IMR-90 (cell line): ENCODE results near the gene EPHB6. TPM values are rescaled to one million over a fixed set of nuclear protein-coding genes. Genes with fewer than 3 reads are reported as not detected.

ENCODE experiments used
- ATAC-seq: fragments of 200-7000 bp; cut with Tn5 transposase; 2 replicates; pipeline ENCODE4 v1.9.1; 2020; ENCODE audit warnings: low read depth, mild to moderate bottlenecking, moderate library complexity
- BruUV-seq: library from RNA; stranded (reverse); fragments of 400-500 nt; replicated peaks from 2 replicates; lab custom pipeline; 2021; lab: Mats Ljungman, UMichigan
- CTCF ChIA-PET: fragments of 300-600 bp; formaldehyde crosslinking; extraction: SDS; loops from one replicate; lab custom pipeline; 2021; ENCODE audit warnings: antibody characterized with exemption; lab: Yijun Ruan, JAX
- POLR2A ChIA-PET: fragments of 300-600 bp; sonication (Branson Sonifier 250); formaldehyde crosslinking; loops from one replicate; lab custom pipeline; 2022; ENCODE audit warnings: antibody characterized with exemption; ENCODE audit not compliant: unreplicated experiment; lab: Charles Lee
- DNase-seq: peaks from one replicate; pipeline ENCODE4 v3.0.0; 2013
- H2AFZ ChIP-seq: replicated peaks from 2 replicates; pipeline ENCODE3; 2013; ENCODE audit warnings: low read length, mild to moderate bottlenecking; ENCODE audit not compliant: poor library complexity
- H2AK5ac ChIP-seq: 2 replicates; pipeline ENCODE4 v1.6.1; 2013; ENCODE audit warnings: low read depth, low read length, inconsistent platforms
- H2AK9ac ChIP-seq: replicated peaks from 2 replicates; pipeline ENCODE3; 2013; ENCODE audit warnings: mild to moderate bottlenecking, low read depth, low read length, moderate library complexity; ENCODE audit not compliant: poor library complexity
- H2BK120ac ChIP-seq: 2 replicates; pipeline ENCODE4 v1.6.1; 2013; ENCODE audit warnings: low read depth, low read length, inconsistent platforms
- H2BK15ac ChIP-seq: 3 replicates; pipeline ENCODE4 v1.6.1; 2013; ENCODE audit warnings: low read depth, low read length, inconsistent platforms
- H2BK20ac ChIP-seq: 2 replicates; pipeline ENCODE4 v1.6.1; 2013; ENCODE audit warnings: low read depth, mild to moderate bottlenecking, inconsistent platforms, low read length, moderate library complexity
- H2BK5ac ChIP-seq: 2 replicates; pipeline ENCODE4 v1.6.1; 2013; ENCODE audit warnings: mild to moderate bottlenecking, low read depth, low read length, inconsistent platforms; ENCODE audit not compliant: poor library complexity, severe bottlenecking
- H3K14ac ChIP-seq: replicated peaks from 2 replicates; pipeline ENCODE4 v1.6.1; 2013; ENCODE audit warnings: low read depth, low read length, inconsistent platforms
- H3K18ac ChIP-seq: 2 replicates; pipeline ENCODE4 v1.6.1; 2013; ENCODE audit warnings: low read depth, low read length, control low read depth
- H3K23ac ChIP-seq: 2 replicates; pipeline ENCODE4 v1.6.1; 2013; ENCODE audit warnings: low read depth, low read length, inconsistent platforms
- H3K27ac ChIP-seq: 2 replicates; pipeline ENCODE4 v1.5.1; 2013; ENCODE audit warnings: mild to moderate bottlenecking, control low read depth, low read length; ENCODE audit not compliant: insufficient read depth
- H3K27me3 ChIP-seq: 2 replicates; pipeline ENCODE4 v1.6.1; 2013; ENCODE audit warnings: low read length; ENCODE audit not compliant: control insufficient read depth, insufficient read depth
- H3K36me3 ChIP-seq: 2 replicates; pipeline ENCODE4 v1.6.1; 2013; ENCODE audit warnings: low read length, mixed read lengths; ENCODE audit not compliant: control insufficient read depth, insufficient read depth
- H3K4ac ChIP-seq: 2 replicates; pipeline ENCODE4 v1.6.1; 2013; ENCODE audit warnings: low read depth, low read length, inconsistent platforms
- H3K4me1 ChIP-seq: 2 replicates; pipeline ENCODE4 v1.6.1; 2013; ENCODE audit warnings: low read length, mixed read lengths; ENCODE audit not compliant: control insufficient read depth, insufficient read depth
- H3K4me2 ChIP-seq: 2 replicates; pipeline ENCODE4 v1.6.1; 2013; ENCODE audit warnings: low read depth, mild to moderate bottlenecking, control low read depth, low read length, moderate library complexity
- H3K4me3 ChIP-seq: 2 replicates; pipeline ENCODE4 v1.5.1; 2013; ENCODE audit warnings: low read depth, mild to moderate bottlenecking, control low read depth, low read length, moderate library complexity; ENCODE audit not compliant: insufficient read depth
- H3K56ac ChIP-seq: 2 replicates; pipeline ENCODE4 v1.6.1; 2013; ENCODE audit warnings: low read length, inconsistent platforms; ENCODE audit not compliant: insufficient read depth; ENCODE audit errors: extremely low read depth
- H3K79me1 ChIP-seq, 2 experiments: 2 replicates each; pipeline ENCODE4 v1.6.1; 2013; ENCODE audit warnings: low read length in 2 of 2, inconsistent platforms in 1 of 2, low read depth in 1 of 2
- H3K9ac ChIP-seq: 2 replicates; pipeline ENCODE4 v1.6.1; 2013; ENCODE audit warnings: low read depth, low read length, control low read depth
- H3K9me1 ChIP-seq: 2 replicates; pipeline ENCODE4 v1.6.1; 2013; ENCODE audit warnings: low read length, inconsistent platforms; ENCODE audit not compliant: insufficient read depth
- H3K9me3 ChIP-seq: 2 replicates; pipeline ENCODE4 v1.6.1; 2013; ENCODE audit warnings: low read length; ENCODE audit not compliant: control insufficient read depth, insufficient read depth
- H4K20me1 ChIP-seq: 2 replicates; pipeline ENCODE4 v1.6.1; 2013; ENCODE audit warnings: low read length, inconsistent platforms; ENCODE audit not compliant: insufficient read depth
- H4K5ac ChIP-seq: 2 replicates; pipeline ENCODE4 v1.6.1; 2013; ENCODE audit warnings: mild to moderate bottlenecking, low read depth, low read length, control low read depth
- H4K8ac ChIP-seq, 2 experiments: 2 replicates each; pipeline ENCODE4 v1.6.1; 2013; ENCODE audit warnings: low read depth in 2 of 2, low read length in 2 of 2, control low read depth in 1 of 2, inconsistent platforms in 1 of 2
- H4K91ac ChIP-seq: 2 replicates; pipeline ENCODE4 v1.6.1; 2013; ENCODE audit warnings: low read depth, low read length, inconsistent platforms; ENCODE audit not compliant: insufficient read depth
- BHLHE40 ChIP-seq: fragments of 150-350 bp; IDR thresholded peaks from 2 replicates; pipeline ENCODE4 v1.6.1; 2016; ENCODE audit warnings: mild to moderate bottlenecking, low read depth, low read length
- CEBPB ChIP-seq: IDR thresholded peaks from 2 replicates; pipeline ENCODE4 v1.6.1; 2012; ENCODE audit warnings: low read depth, low read length, improper control_type of control experiment
- CHD1 ChIP-seq: IDR thresholded peaks from 2 replicates; pipeline ENCODE4 v1.6.1; 2012; ENCODE audit warnings: low read depth, low read length, improper control_type of control experiment
- ELK1 ChIP-seq: fragments of 150-350 bp; IDR thresholded peaks from 2 replicates; pipeline ENCODE4 v1.6.1; 2016; ENCODE audit warnings: low read depth, mild to moderate bottlenecking, low read length, moderate library complexity, borderline replicate concordance
- FOS ChIP-seq: fragments of 150-350 bp; IDR thresholded peaks from 2 replicates; pipeline ENCODE4 v1.6.1; 2016; ENCODE audit warnings: low read depth, low read length
- MAFK ChIP-seq: IDR thresholded peaks from 2 replicates; pipeline ENCODE4 v1.6.1; 2012; ENCODE audit warnings: low read depth, low read length, improper control_type of control experiment
- MXI1 ChIP-seq: IDR thresholded peaks from 2 replicates; pipeline ENCODE4 v1.6.1; 2012; ENCODE audit warnings: low read depth, mild to moderate bottlenecking, low read length, moderate library complexity, borderline replicate concordance
- NFE2L2 ChIP-seq: fragments of 150-350 bp; IDR thresholded peaks from 2 replicates; pipeline ENCODE4 v1.6.1; 2016; ENCODE audit warnings: low read depth, mild to moderate bottlenecking, low read length
- POLR2A ChIP-seq: IDR thresholded peaks from 2 replicates; pipeline ENCODE4 v1.6.1; 2012; ENCODE audit warnings: mild to moderate bottlenecking, low read depth, low read length
- RAD21 ChIP-seq: IDR thresholded peaks from 2 replicates; pipeline ENCODE4 v1.6.1; 2012; ENCODE audit warnings: low read length, improper control_type of control experiment
- RFX5 ChIP-seq: IDR thresholded peaks from 2 replicates; pipeline ENCODE4 v1.8.0; 2012; ENCODE audit warnings: low read depth, mild to moderate bottlenecking, low read length, moderate library complexity
- SMC3 ChIP-seq: fragments of 150-350 bp; IDR thresholded peaks from 2 replicates; pipeline ENCODE4 v1.6.1; 2016; ENCODE audit warnings: low read depth, mild to moderate bottlenecking, antibody characterized with exemption, low read length, moderate library complexity
- WGBS, 2 experiments: methylation state at CpG; one replicate each; pipeline versions ENCODE4 v1.1.5 to v1.1.7; 2013; ENCODE audit warnings: missing lambda C conversion rate in 2 of 2; ENCODE audit not compliant: insufficient read length in 1 of 2; ENCODE audit errors: extremely low coverage in 2 of 2; 5-methylcytosine and 5-hydroxymethylcytosine counted together
- dilution Hi-C: fragments of 300-500 bp; cut with HindIII; formaldehyde crosslinking; loops from one replicate; pipeline ENCODE4 v1.14.3; 2018; ENCODE audit warnings: low sequenced_read_pairs; ENCODE audit not compliant: unreplicated experiment
- in situ Hi-C: fragments of 300-500 bp; cut with MboI; formaldehyde crosslinking; loops from 3 replicates; pipeline ENCODE4 v1.14.3; 2019; ENCODE audit warnings: low sequenced_read_pairs, inconsistent platforms, mixed read lengths
- intact Hi-C: fragments of 100-400 bp; cut with micrococcal nuclease; formaldehyde crosslinking; loops from 2 replicates; pipeline ENCODE4 v1.10.0; 2022
- polyA plus RNA-seq, 3 experiments: library from polyadenylated mRNA; depleted of rRNA; stranded (reverse); fragments of >200 nt; gene quantifications; 2 replicates each; pipeline ENCODE4 v1.2.3, GENCODE V29; 2012; ENCODE audit warnings: low replicate concordance in 1 of 3
- total RNA-seq: library from RNA; depleted of rRNA; stranded (reverse); fragments of >200 nt; gene quantifications from 2 replicates; pipeline ENCODE4 v1.2.3, GENCODE V29; 2012
- TF ChIP-seq, protein P1 (sequence below): conservative IDR thresholded peaks from 2 replicates; pipeline ENCODE4 v1.5.1; 2012; ENCODE audit warnings: mild to moderate bottlenecking, low read depth, low read length, improper control_type of control experiment

The EPHB6 gene
- total and polyA plus RNA-seq, 2 of the 4 experiments (the other 2 are of a cell fraction) = under 0.01 to 0.60 TPM

DNA sequence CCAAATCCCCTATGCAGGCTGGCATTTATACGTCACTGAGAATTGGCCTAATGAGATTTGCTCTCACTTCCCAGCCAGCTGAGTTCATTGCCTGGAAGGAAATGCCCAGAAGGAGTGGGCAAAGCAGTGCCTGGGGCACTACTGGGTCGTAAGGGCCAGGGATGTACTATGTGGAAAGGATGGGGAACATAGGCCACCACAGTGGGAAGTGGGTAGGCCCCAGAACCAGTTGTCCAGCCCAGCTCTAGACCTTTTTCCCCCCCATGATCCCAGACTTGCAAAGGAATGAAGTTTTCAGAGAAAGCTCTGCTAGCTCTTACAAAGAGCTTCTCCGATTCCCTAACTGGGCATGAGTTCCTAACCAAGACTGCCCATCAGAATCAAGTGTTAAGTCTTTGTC lies 64.8 kb downstream of the EPHB6 start:
- Histone ChIP-seq H3K23ac (no peak overlapping the region), H4K5ac (no peak overlapping the region), H3K4me3 (no peak overlapping the region), H3K9me1 (no peaks in the 10 kb centered on the region), H3K4me1 (no peaks in the 10 kb centered on the region), H3K9ac (no peak overlapping the region), H4K8ac (no peak overlapping the region), H4K20me1 (no peaks in the 10 kb centered on the region), H2AK5ac (no peak overlapping the region), H4K91ac (no peak overlapping the region), H3K9me3 (no peaks in the 10 kb centered on the region; the same call in 1 of the 2 replicates), H3K79me1 (no peaks in the 10 kb centered on the region), H3K56ac (no peak overlapping the region), H3K18ac (no peak overlapping the region), H3K27me3 (no peaks in the 10 kb centered on the region), H3K4ac (no peak overlapping the region), H3K27ac (no peak overlapping the region), H2AK9ac (no peak overlapping the region), H2BK120ac (no peak overlapping the region), H2AFZ (no peak overlapping the region), H3K14ac (no peak overlapping the region), H2BK20ac (no peak overlapping the region), H2BK5ac (no peak overlapping the region), H3K4me2 (no peak overlapping the region), H3K36me3 (no peaks in the 10 kb centered on the region), H2BK15ac (no peak overlapping the region)
- intact Hi-C loops = no loop called here
- no peak for DNase-seq
- dilution Hi-C loops = no loop called here
- TF ChIP-seq FOS (no peak), RFX5 (no peak), BHLHE40 (no peak), NFE2L2 (no peak), CHD1 (no peak), MXI1 (no peak), CEBPB (no peak), ELK1 (no peak), SMC3 (no peak), MAFK (no peak), POLR2A (no peak), RAD21 (no peak)
- TF ChIP-seq, protein P1, sequence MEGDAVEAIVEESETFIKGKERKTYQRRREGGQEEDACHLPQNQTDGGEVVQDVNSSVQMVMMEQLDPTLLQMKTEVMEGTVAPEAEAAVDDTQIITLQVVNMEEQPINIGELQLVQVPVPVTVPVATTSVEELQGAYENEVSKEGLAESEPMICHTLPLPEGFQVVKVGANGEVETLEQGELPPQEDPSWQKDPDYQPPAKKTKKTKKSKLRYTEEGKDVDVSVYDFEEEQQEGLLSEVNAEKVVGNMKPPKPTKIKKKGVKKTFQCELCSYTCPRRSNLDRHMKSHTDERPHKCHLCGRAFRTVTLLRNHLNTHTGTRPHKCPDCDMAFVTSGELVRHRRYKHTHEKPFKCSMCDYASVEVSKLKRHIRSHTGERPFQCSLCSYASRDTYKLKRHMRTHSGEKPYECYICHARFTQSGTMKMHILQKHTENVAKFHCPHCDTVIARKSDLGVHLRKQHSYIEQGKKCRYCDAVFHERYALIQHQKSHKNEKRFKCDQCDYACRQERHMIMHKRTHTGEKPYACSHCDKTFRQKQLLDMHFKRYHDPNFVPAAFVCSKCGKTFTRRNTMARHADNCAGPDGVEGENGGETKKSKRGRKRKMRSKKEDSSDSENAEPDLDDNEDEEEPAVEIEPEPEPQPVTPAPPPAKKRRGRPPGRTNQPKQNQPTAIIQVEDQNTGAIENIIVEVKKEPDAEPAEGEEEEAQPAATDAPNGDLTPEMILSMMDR = no peak
- in situ Hi-C loops = no loop called here
- no TSS peak for BruUV-seq
- ATAC-seq = no peak
- POLR2A ChIA-PET = no interaction called here
- CTCF ChIA-PET = no interaction called here
- whole genome bisulfite sequencing, 2 experiments = no CpG with 5 or more reads among the region's 3 CpGs
